ENCODE results near the gene SPIRE1.

SPIRE1 gene

DNA sequence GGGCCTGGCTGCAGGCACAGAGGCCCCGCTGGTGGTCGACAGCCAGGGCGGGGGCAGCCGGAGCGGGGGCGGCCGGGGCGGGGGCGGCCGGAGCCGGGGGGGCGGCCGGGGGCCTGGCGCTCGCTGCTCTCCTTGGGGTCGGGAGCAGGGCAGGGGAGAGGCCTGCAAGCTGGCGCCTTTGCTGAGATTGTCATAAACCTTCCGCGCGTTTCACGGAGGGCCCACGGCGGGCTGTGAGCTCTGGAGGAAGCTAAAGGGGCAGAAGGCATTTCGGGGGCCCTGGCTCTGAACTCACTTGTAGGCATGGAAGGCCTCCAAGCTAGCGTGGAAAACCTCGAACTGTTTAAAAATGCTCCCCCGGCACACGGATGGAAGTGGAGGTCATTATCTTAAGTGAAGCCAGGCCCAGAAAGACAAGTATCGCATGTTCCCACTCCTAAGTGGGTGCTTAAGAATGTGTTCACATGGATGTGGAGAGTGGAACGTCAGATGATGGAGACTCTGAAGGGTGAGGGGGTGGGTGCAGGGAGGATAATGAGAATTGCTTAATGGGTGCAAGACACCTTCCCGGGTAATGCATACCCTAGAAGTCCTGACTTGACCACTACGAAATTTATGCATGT, 249.5 kb downstream of the SPIRE1 start:
- DNase-seq (ENCODE audit: low read depth, low spot score): no peak
- no peak overlapping the region for H3K4me3 ChIP-seq (ENCODE audit: low read length)

- DNase-seq (ENCODE audit: low read depth, low spot score): no peak
- no peak overlapping the region for H3K4me3 ChIP-seq (ENCODE audit: low read length)
Measured at GRCh38 chr18:12406371-12407111, 251.4 kb downstream of the SPIRE1 start.

DNA sequence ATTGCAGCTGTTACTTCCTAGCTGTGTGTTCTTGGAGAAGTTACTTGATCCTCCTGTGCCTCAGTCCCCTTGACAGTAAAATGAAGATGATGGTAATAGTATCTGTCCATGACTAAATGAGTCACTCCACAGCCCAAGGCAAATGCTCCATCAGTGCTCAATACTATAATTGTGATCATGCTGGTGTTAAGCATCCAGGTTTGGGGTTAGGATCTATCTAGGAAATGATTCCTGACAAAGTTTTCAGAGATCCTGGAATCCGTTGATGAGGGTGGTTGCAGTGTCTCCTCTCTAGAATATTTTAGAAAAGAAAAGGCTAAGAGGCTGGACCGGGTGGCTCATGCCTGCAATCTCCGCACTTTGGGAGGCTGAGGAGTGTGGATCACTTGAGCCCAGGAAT, 252.8 kb downstream of the SPIRE1 start:
- no peak overlapping the region for H3K4me3 ChIP-seq (ENCODE audit: low read length)
- DNase-seq (ENCODE audit: low read depth, low spot score): no peak

GRCh38 chr18:12403601-12404506, 254.1 kb downstream of the SPIRE1 start:
- no peak for DNase-seq (ENCODE audit: low read depth, low spot score)
- no peak overlapping the region for H3K4me3 ChIP-seq (ENCODE audit: low read length)

DNA sequence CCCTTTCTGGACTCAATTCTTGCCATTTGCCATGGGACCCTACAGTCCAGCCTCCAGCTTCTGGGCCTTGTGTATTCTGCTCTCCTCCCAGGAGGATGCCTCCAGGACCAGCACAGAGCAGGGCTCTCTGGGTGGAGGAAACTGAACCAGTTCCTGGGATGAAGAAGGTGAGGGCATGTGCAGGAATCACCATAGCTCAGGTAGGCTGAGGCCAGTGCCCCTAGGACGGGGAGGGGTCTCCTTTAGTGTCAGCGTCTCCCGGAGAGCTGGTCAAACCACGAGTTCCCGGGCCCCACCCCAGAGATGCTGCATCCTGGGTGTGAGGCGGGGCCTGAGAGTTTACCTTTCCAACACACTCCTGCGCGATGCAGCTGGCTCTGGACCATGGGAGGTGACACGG, 256.0 kb downstream of the SPIRE1 start:
- H3K4me3 ChIP-seq (ENCODE audit: low read length): no peak overlapping the region
- DNase-seq (ENCODE audit: low read depth, low spot score): no peak

GRCh38 chr18:12399231-12399630, 258.7 kb downstream of the SPIRE1 start:
- no peak overlapping the region for H3K4me3 ChIP-seq (ENCODE audit: low read length)
- no peak for DNase-seq (ENCODE audit: low read depth, low spot score)

DNA sequence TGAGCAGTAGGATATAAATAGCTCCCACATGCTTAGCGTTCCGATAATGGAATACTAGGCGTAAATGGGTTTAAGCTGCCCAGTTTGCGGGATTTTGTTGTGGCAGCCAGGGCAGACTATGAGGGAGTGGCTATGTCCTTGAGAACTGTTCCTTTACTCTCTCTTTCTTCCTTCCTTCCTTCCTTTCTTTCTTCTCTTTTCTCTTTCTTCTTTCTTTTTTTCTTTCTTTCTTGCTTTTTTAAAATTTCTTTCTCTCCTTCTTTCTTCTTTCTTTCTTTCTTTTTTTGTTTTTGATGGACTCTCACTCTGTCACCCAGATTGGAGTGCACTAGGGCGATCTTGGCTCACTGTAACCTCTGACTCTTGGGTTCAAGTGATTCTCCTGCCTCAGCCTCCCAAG, 259.3 kb downstream of the SPIRE1 start:
- H3K4me3 ChIP-seq (ENCODE audit: low read length): no peak overlapping the region
- no peak for DNase-seq (ENCODE audit: low read depth, low spot score)

GRCh38 chr18:12397793-12398192, 260.1 kb downstream of the SPIRE1 start:
- no peak for DNase-seq (ENCODE audit: low read depth, low spot score)
- no peak overlapping the region for H3K4me3 ChIP-seq (ENCODE audit: low read length)

DNA sequence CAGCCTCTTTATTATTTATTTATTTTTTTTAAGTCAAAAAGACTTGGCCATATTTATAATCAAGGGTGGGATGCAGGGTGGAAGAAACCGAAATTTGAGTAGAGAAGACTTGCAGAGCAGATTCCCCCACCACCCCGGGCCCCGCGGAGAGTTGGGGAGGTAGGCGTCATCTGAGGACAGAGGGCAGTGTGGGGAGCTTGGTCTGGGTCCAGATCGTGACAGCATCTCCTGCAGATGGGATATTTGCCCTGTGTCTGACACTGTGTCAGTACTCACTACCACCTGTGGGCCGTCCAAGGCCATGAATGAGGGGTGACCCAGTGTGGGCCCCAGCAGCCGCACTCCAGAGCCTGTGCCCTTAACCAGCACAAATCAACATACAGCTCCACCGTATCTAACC, 260.7 kb downstream of the SPIRE1 start:
- H3K4me3 ChIP-seq (ENCODE audit: low read length): no peak overlapping the region
- no peak for DNase-seq (ENCODE audit: low read depth, low spot score)

Data from Jurkat, Clone E6-1 (cell line).